IMR-90 (cell line): ENCODE results near the gene ADCY1. TPM values are rescaled to one million over a fixed set of nuclear protein-coding genes. Genes with fewer than 3 reads are reported as not detected.

Source experiments
- ATAC-seq: fragments of 200-7000 bp; cut with Tn5 transposase; 2 replicates; pipeline ENCODE4 v1.9.1; 2020; ENCODE audit warnings: low read depth, mild to moderate bottlenecking, moderate library complexity
- BruUV-seq: library from RNA; stranded (reverse); fragments of 400-500 nt; replicated peaks from 2 replicates; lab custom pipeline; 2021; lab: Mats Ljungman, UMichigan
- CTCF ChIA-PET: fragments of 300-600 bp; formaldehyde crosslinking; extraction: SDS; loops from one replicate; lab custom pipeline; 2021; ENCODE audit warnings: antibody characterized with exemption; lab: Yijun Ruan, JAX
- POLR2A ChIA-PET: fragments of 300-600 bp; sonication (Branson Sonifier 250); formaldehyde crosslinking; loops from one replicate; lab custom pipeline; 2022; ENCODE audit warnings: antibody characterized with exemption; ENCODE audit not compliant: unreplicated experiment; lab: Charles Lee
- DNase-seq: peaks from one replicate; pipeline ENCODE4 v3.0.0; 2013
- H2AFZ ChIP-seq: replicated peaks from 2 replicates; pipeline ENCODE3; 2013; ENCODE audit warnings: low read length, mild to moderate bottlenecking; ENCODE audit not compliant: poor library complexity
- H2AK5ac ChIP-seq: 2 replicates; pipeline ENCODE4 v1.6.1; 2013; ENCODE audit warnings: low read depth, low read length, inconsistent platforms
- H2AK9ac ChIP-seq: replicated peaks from 2 replicates; pipeline ENCODE3; 2013; ENCODE audit warnings: mild to moderate bottlenecking, low read depth, low read length, moderate library complexity; ENCODE audit not compliant: poor library complexity
- H2BK120ac ChIP-seq: 2 replicates; pipeline ENCODE4 v1.6.1; 2013; ENCODE audit warnings: low read depth, low read length, inconsistent platforms
- H2BK15ac ChIP-seq: 3 replicates; pipeline ENCODE4 v1.6.1; 2013; ENCODE audit warnings: low read depth, low read length, inconsistent platforms
- H2BK20ac ChIP-seq: 2 replicates; pipeline ENCODE4 v1.6.1; 2013; ENCODE audit warnings: low read depth, mild to moderate bottlenecking, inconsistent platforms, low read length, moderate library complexity
- H2BK5ac ChIP-seq: 2 replicates; pipeline ENCODE4 v1.6.1; 2013; ENCODE audit warnings: mild to moderate bottlenecking, low read depth, low read length, inconsistent platforms; ENCODE audit not compliant: poor library complexity, severe bottlenecking
- H3K14ac ChIP-seq: replicated peaks from 2 replicates; pipeline ENCODE4 v1.6.1; 2013; ENCODE audit warnings: low read depth, low read length, inconsistent platforms
- H3K18ac ChIP-seq: 2 replicates; pipeline ENCODE4 v1.6.1; 2013; ENCODE audit warnings: low read depth, low read length, control low read depth
- H3K23ac ChIP-seq: 2 replicates; pipeline ENCODE4 v1.6.1; 2013; ENCODE audit warnings: low read depth, low read length, inconsistent platforms
- H3K27ac ChIP-seq: 2 replicates; pipeline ENCODE4 v1.5.1; 2013; ENCODE audit warnings: mild to moderate bottlenecking, control low read depth, low read length; ENCODE audit not compliant: insufficient read depth
- H3K27me3 ChIP-seq: 2 replicates; pipeline ENCODE4 v1.6.1; 2013; ENCODE audit warnings: low read length; ENCODE audit not compliant: control insufficient read depth, insufficient read depth
- H3K36me3 ChIP-seq: 2 replicates; pipeline ENCODE4 v1.6.1; 2013; ENCODE audit warnings: low read length, mixed read lengths; ENCODE audit not compliant: control insufficient read depth, insufficient read depth
- H3K4ac ChIP-seq: 2 replicates; pipeline ENCODE4 v1.6.1; 2013; ENCODE audit warnings: low read depth, low read length, inconsistent platforms
- H3K4me1 ChIP-seq: 2 replicates; pipeline ENCODE4 v1.6.1; 2013; ENCODE audit warnings: low read length, mixed read lengths; ENCODE audit not compliant: control insufficient read depth, insufficient read depth
- H3K4me2 ChIP-seq: 2 replicates; pipeline ENCODE4 v1.6.1; 2013; ENCODE audit warnings: low read depth, mild to moderate bottlenecking, control low read depth, low read length, moderate library complexity
- H3K4me3 ChIP-seq: 2 replicates; pipeline ENCODE4 v1.5.1; 2013; ENCODE audit warnings: low read depth, mild to moderate bottlenecking, control low read depth, low read length, moderate library complexity; ENCODE audit not compliant: insufficient read depth
- H3K56ac ChIP-seq: 2 replicates; pipeline ENCODE4 v1.6.1; 2013; ENCODE audit warnings: low read length, inconsistent platforms; ENCODE audit not compliant: insufficient read depth; ENCODE audit errors: extremely low read depth
- H3K79me1 ChIP-seq, 2 experiments: 2 replicates each; pipeline ENCODE4 v1.6.1; 2013; ENCODE audit warnings: low read length in 2 of 2, inconsistent platforms in 1 of 2, low read depth in 1 of 2
- H3K9ac ChIP-seq: 2 replicates; pipeline ENCODE4 v1.6.1; 2013; ENCODE audit warnings: low read depth, low read length, control low read depth
- H3K9me1 ChIP-seq: 2 replicates; pipeline ENCODE4 v1.6.1; 2013; ENCODE audit warnings: low read length, inconsistent platforms; ENCODE audit not compliant: insufficient read depth
- H3K9me3 ChIP-seq: 2 replicates; pipeline ENCODE4 v1.6.1; 2013; ENCODE audit warnings: low read length; ENCODE audit not compliant: control insufficient read depth, insufficient read depth
- H4K20me1 ChIP-seq: 2 replicates; pipeline ENCODE4 v1.6.1; 2013; ENCODE audit warnings: low read length, inconsistent platforms; ENCODE audit not compliant: insufficient read depth
- H4K5ac ChIP-seq: 2 replicates; pipeline ENCODE4 v1.6.1; 2013; ENCODE audit warnings: mild to moderate bottlenecking, low read depth, low read length, control low read depth
- H4K8ac ChIP-seq, 2 experiments: 2 replicates each; pipeline ENCODE4 v1.6.1; 2013; ENCODE audit warnings: low read depth in 2 of 2, low read length in 2 of 2, control low read depth in 1 of 2, inconsistent platforms in 1 of 2
- H4K91ac ChIP-seq: 2 replicates; pipeline ENCODE4 v1.6.1; 2013; ENCODE audit warnings: low read depth, low read length, inconsistent platforms; ENCODE audit not compliant: insufficient read depth
- BHLHE40 ChIP-seq: fragments of 150-350 bp; IDR thresholded peaks from 2 replicates; pipeline ENCODE4 v1.6.1; 2016; ENCODE audit warnings: mild to moderate bottlenecking, low read depth, low read length
- CEBPB ChIP-seq: IDR thresholded peaks from 2 replicates; pipeline ENCODE4 v1.6.1; 2012; ENCODE audit warnings: low read depth, low read length, improper control_type of control experiment
- CHD1 ChIP-seq: IDR thresholded peaks from 2 replicates; pipeline ENCODE4 v1.6.1; 2012; ENCODE audit warnings: low read depth, low read length, improper control_type of control experiment
- FOS ChIP-seq: fragments of 150-350 bp; IDR thresholded peaks from 2 replicates; pipeline ENCODE4 v1.6.1; 2016; ENCODE audit warnings: low read depth, low read length
- MAFK ChIP-seq: IDR thresholded peaks from 2 replicates; pipeline ENCODE4 v1.6.1; 2012; ENCODE audit warnings: low read depth, low read length, improper control_type of control experiment
- MAZ ChIP-seq: IDR thresholded peaks from 2 replicates; pipeline ENCODE4 v1.6.1; 2012; ENCODE audit warnings: low read depth, mild to moderate bottlenecking, low read length, improper control_type of control experiment, moderate library complexity, borderline replicate concordance
- MXI1 ChIP-seq: IDR thresholded peaks from 2 replicates; pipeline ENCODE4 v1.6.1; 2012; ENCODE audit warnings: low read depth, mild to moderate bottlenecking, low read length, moderate library complexity, borderline replicate concordance
- NFE2L2 ChIP-seq: fragments of 150-350 bp; IDR thresholded peaks from 2 replicates; pipeline ENCODE4 v1.6.1; 2016; ENCODE audit warnings: low read depth, mild to moderate bottlenecking, low read length
- POLR2A ChIP-seq: IDR thresholded peaks from 2 replicates; pipeline ENCODE4 v1.6.1; 2012; ENCODE audit warnings: mild to moderate bottlenecking, low read depth, low read length
- RAD21 ChIP-seq: IDR thresholded peaks from 2 replicates; pipeline ENCODE4 v1.6.1; 2012; ENCODE audit warnings: low read length, improper control_type of control experiment
- RCOR1 ChIP-seq: IDR thresholded peaks from 2 replicates; pipeline ENCODE4 v1.6.1; 2012; ENCODE audit warnings: mild to moderate bottlenecking, low read length, improper control_type of control experiment; ENCODE audit not compliant: insufficient replicate concordance
- RFX5 ChIP-seq: IDR thresholded peaks from 2 replicates; pipeline ENCODE4 v1.8.0; 2012; ENCODE audit warnings: low read depth, mild to moderate bottlenecking, low read length, moderate library complexity
- SMC3 ChIP-seq: fragments of 150-350 bp; IDR thresholded peaks from 2 replicates; pipeline ENCODE4 v1.6.1; 2016; ENCODE audit warnings: low read depth, mild to moderate bottlenecking, antibody characterized with exemption, low read length, moderate library complexity
- WGBS, 2 experiments: methylation state at CpG; one replicate each; pipeline versions ENCODE4 v1.1.5 to v1.1.7; 2013; ENCODE audit warnings: missing lambda C conversion rate in 2 of 2; ENCODE audit not compliant: insufficient read length in 1 of 2; ENCODE audit errors: extremely low coverage in 2 of 2; 5-methylcytosine and 5-hydroxymethylcytosine counted together
- dilution Hi-C: fragments of 300-500 bp; cut with HindIII; formaldehyde crosslinking; loops from one replicate; pipeline ENCODE4 v1.14.3; 2018; ENCODE audit warnings: low sequenced_read_pairs; ENCODE audit not compliant: unreplicated experiment
- in situ Hi-C: fragments of 300-500 bp; cut with MboI; formaldehyde crosslinking; loops from 3 replicates; pipeline ENCODE4 v1.14.3; 2019; ENCODE audit warnings: low sequenced_read_pairs, inconsistent platforms, mixed read lengths
- intact Hi-C: fragments of 100-400 bp; cut with micrococcal nuclease; formaldehyde crosslinking; loops from 2 replicates; pipeline ENCODE4 v1.10.0; 2022
- polyA plus RNA-seq, 3 experiments: library from polyadenylated mRNA; depleted of rRNA; stranded (reverse); fragments of >200 nt; gene quantifications; 2 replicates each; pipeline ENCODE4 v1.2.3, GENCODE V29; 2012; ENCODE audit warnings: low replicate concordance in 1 of 3
- total RNA-seq: library from RNA; depleted of rRNA; stranded (reverse); fragments of >200 nt; gene quantifications from 2 replicates; pipeline ENCODE4 v1.2.3, GENCODE V29; 2012
- TF ChIP-seq, protein P1 (sequence below): fragments of 150-350 bp; IDR thresholded peaks from 2 replicates; pipeline ENCODE4 v1.6.1; 2016; ENCODE audit warnings: low read depth, mild to moderate bottlenecking, low read length, moderate library complexity, borderline replicate concordance
- TF ChIP-seq, protein P2 (sequence below): conservative IDR thresholded peaks from 2 replicates; pipeline ENCODE4 v1.5.1; 2012; ENCODE audit warnings: mild to moderate bottlenecking, low read depth, low read length, improper control_type of control experiment
- TF ChIP-seq, protein P3 (sequence below): fragments of 150-350 bp; IDR thresholded peaks from 2 replicates; pipeline ENCODE4 v1.6.1; 2017; ENCODE audit warnings: mild to moderate bottlenecking, antibody characterized with exemption, low read length, low read depth

ADCY1 gene
- total and polyA plus RNA-seq, 2 of the 4 experiments (the other 2 are of a cell fraction), result 0.18 to 0.24 TPM

DNA sequence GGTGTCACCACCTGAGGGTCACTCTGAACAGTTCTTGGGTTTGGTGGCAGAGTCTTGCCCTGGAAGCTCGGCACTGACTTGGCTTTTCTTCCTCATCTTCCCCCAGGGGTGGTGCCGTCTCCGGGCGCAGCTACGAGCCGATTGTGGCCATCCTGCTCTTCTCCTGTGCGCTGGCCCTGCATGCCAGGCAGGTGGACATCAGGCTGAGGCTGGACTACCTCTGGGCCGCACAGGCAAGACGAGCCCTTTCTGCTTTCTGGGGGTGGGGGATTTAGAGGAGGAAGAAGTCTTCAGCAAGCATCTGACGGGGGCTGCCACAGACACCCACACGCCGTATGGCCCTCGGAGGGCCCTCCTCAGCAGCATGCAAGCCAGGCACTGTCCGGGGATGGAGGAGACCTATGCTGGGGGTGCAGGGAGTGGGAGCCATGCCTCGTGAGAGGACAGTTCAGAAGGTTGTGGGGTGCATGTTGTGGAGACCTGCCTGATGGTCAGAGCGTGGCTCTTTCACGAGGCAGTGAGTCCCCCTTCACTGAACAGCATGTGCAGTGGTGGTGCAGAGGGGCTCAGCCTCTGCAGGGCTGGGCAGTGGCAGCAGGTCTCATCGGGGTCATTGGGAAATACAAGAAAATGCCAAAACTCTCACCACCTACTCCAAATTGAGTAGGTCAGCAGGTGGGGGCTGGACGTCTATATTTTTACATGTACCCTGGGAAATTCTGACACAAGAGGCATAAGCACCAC is 112.4 kb downstream of the ADCY1 start:
- Histone ChIP-seq H3K9ac (no peak overlapping the region), H2BK5ac (no peak overlapping the region), H2BK15ac (no peak overlapping the region), H2AK9ac (no peak overlapping the region), H3K9me1 (peaks cover 10% of the 10 kb centered on the region; the same call in 1 of the 2 replicates), H4K8ac (no peak overlapping the region), H3K14ac (no peak overlapping the region), H3K27ac (no peak overlapping the region), H4K91ac (no peak overlapping the region), H3K36me3 (no peaks in the 10 kb centered on the region), H3K4me3 (no peak overlapping the region), H2BK120ac (no peak overlapping the region), H2AK5ac (no peak overlapping the region), H3K79me1 (no peaks in the 10 kb centered on the region), H3K27me3 (no peaks in the 10 kb centered on the region; the same call in 1 of the 2 replicates), H3K4ac (no peak overlapping the region), H3K56ac (no peak overlapping the region), H3K9me3 (no peaks in the 10 kb centered on the region), H4K20me1 (no peaks in the 10 kb centered on the region), H3K4me1 (peaks cover 11% of the 10 kb centered on the region), H2BK20ac (no peak overlapping the region), H3K23ac (no peak overlapping the region), H3K18ac (no peak overlapping the region), H4K5ac (no peak overlapping the region), H2AFZ (no peak overlapping the region), H3K4me2 (no peak overlapping the region)
- ChIA-PET CTCF (no interaction called here), POLR2A (no interaction called here)
- no peak for TF ChIP-seq RAD21
- TF ChIP-seq, protein P1, sequence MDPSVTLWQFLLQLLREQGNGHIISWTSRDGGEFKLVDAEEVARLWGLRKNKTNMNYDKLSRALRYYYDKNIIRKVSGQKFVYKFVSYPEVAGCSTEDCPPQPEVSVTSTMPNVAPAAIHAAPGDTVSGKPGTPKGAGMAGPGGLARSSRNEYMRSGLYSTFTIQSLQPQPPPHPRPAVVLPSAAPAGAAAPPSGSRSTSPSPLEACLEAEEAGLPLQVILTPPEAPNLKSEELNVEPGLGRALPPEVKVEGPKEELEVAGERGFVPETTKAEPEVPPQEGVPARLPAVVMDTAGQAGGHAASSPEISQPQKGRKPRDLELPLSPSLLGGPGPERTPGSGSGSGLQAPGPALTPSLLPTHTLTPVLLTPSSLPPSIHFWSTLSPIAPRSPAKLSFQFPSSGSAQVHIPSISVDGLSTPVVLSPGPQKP, result no peak
- no peak for TF ChIP-seq RFX5
- no peak for TF ChIP-seq MXI1
- no peak for TF ChIP-seq RCOR1
- TF ChIP-seq, protein P2, sequence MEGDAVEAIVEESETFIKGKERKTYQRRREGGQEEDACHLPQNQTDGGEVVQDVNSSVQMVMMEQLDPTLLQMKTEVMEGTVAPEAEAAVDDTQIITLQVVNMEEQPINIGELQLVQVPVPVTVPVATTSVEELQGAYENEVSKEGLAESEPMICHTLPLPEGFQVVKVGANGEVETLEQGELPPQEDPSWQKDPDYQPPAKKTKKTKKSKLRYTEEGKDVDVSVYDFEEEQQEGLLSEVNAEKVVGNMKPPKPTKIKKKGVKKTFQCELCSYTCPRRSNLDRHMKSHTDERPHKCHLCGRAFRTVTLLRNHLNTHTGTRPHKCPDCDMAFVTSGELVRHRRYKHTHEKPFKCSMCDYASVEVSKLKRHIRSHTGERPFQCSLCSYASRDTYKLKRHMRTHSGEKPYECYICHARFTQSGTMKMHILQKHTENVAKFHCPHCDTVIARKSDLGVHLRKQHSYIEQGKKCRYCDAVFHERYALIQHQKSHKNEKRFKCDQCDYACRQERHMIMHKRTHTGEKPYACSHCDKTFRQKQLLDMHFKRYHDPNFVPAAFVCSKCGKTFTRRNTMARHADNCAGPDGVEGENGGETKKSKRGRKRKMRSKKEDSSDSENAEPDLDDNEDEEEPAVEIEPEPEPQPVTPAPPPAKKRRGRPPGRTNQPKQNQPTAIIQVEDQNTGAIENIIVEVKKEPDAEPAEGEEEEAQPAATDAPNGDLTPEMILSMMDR, result no peak
- no peak for TF ChIP-seq CHD1
- no peak for TF ChIP-seq POLR2A
- TF ChIP-seq BHLHE40, result no peak
- TF ChIP-seq NFE2L2, result no peak
- no peak for TF ChIP-seq FOS
- no peak for TF ChIP-seq MAZ
- TF ChIP-seq, protein P3, sequence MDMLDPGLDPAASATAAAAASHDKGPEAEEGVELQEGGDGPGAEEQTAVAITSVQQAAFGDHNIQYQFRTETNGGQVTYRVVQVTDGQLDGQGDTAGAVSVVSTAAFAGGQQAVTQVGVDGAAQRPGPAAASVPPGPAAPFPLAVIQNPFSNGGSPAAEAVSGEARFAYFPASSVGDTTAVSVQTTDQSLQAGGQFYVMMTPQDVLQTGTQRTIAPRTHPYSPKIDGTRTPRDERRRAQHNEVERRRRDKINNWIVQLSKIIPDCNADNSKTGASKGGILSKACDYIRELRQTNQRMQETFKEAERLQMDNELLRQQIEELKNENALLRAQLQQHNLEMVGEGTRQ, result no peak
- TF ChIP-seq CEBPB, result no peak
- TF ChIP-seq MAFK, result no peak
- TF ChIP-seq SMC3, result no peak
- dilution Hi-C loops (no loop called here), intact Hi-C loops (no loop called here), in situ Hi-C loops (no loop called here)
- no TSS peak for BruUV-seq
- no peak for DNase-seq
- 95% methylated on average over 5 of the region's 19 CpGs; no CpG with 5 or more reads in 1 of the 2 experiments for WGBS, 2 experiments
- no peak for ATAC-seq
